ENCODE data around the gene B4GALT4. TPM values are rescaled to one million over a fixed set of nuclear protein-coding genes. Genes with fewer than 3 reads are reported as not detected.

Gene B4GALT4
- total and polyA plus RNA-seq, 2 experiments from 2014 or later, result 36.3 to 51.0 TPM

DNA sequence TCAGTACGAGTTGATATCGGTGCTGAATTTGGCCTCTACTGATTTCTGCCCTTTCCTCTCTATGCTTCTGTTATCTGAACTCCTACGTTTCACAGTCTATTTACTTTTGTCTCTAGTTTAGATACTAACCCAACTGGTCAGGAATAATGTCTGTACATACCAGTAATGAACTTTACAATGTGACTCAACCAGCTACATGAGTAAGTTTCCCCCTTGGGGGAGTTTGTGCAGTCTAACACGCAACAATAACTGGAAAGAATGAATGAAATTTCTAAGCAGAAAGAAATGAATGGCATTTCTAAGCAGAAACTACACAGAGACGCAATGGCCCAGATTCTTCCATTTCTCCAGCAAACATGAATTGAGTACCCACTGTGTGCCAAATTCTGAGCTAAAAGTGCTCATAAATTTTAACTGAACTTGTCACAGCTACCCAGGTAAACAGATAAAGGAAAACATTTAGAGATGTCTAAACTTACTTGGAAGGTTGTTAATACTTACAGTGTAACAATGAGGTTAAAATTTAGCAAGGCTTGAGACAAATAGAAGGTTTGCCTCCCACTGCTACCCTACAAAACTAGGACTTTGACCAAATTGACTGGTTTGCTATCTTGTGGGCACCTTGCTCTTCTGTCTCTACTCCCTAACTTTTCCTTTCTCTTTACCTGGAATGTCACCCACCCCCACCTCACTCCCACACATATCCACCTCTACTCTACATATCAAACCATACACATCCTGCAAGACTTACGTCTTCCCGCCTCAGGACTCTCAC lies 55.7 kb downstream of the B4GALT4 start:
- no peaks in the 10 kb centered on the region for H3K27me3 ChIP-seq
- no peaks in the 10 kb centered on the region for H3K4me1 ChIP-seq (ENCODE audit: low read depth)
- H3K36me3 ChIP-seq, result no peaks in the 10 kb centered on the region
- no peaks in the 10 kb centered on the region for H3K9me3 ChIP-seq (ENCODE audit: low read depth)
- no peak overlapping the region for H3K4me3 ChIP-seq
- H3K27ac ChIP-seq, result no peak overlapping the region
- no peak for TF ChIP-seq CTCF (IDR thresholded peaks at IDR 0.05; ENCODE audit: low read depth, low read length)
- peak in 1 of 2 donors; percentile 65 for DNase-seq (ENCODE audit: low read depth in 1 of 2, low spot score in 1 of 2)

GRCh38 chr3:119184111-119184510 lies 56.6 kb downstream of the B4GALT4 start:
- no peaks in the 10 kb centered on the region for H3K36me3 ChIP-seq
- H3K27me3 ChIP-seq, result no peaks in the 10 kb centered on the region
- no peaks in the 10 kb centered on the region for H3K4me1 ChIP-seq (ENCODE audit: low read depth)
- no peak for TF ChIP-seq CTCF (IDR thresholded peaks at IDR 0.05; ENCODE audit: low read depth, low read length)
- H3K27ac ChIP-seq, result no peak overlapping the region
- no peak overlapping the region for H3K4me3 ChIP-seq
- DNase-seq (ENCODE audit: low read depth in 1 of 2, low spot score in 1 of 2), result no peak
- no peaks in the 10 kb centered on the region for H3K9me3 ChIP-seq (ENCODE audit: low read depth)

DNA sequence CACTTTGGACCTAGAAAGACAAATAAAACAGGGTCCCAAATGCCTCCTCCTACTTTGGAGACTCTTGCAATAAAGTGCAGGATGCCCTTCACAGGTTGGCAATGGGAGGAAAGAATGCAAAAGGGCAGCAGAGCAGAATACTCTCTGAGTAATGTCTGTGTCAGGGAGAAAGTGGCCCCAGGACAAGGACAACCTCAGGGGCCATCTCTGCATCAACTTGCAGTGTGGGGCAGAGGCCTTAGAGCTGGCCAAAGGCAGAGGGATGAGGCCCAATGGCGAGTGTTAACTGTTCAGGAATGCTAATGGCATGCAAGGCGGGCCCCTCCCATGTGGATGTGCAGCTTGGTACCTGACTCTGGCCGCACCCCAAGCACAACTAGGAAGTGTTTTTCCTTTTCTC lies 58.9 kb downstream of the B4GALT4 start:
- Histone ChIP-seq H3K27ac (no peak overlapping the region), H3K36me3 (no peaks in the 10 kb centered on the region), H3K27me3 (no peaks in the 10 kb centered on the region), H3K4me1 (ENCODE audit: low read depth) (no peaks in the 10 kb centered on the region), H3K9me3 (ENCODE audit: low read depth) (no peaks in the 10 kb centered on the region), H3K4me3 (no peak overlapping the region)
- no peak for TF ChIP-seq CTCF (IDR thresholded peaks at IDR 0.05; ENCODE audit: low read depth, low read length)
- no peak for DNase-seq (ENCODE audit: low read depth in 1 of 2, low spot score in 1 of 2)

DNA sequence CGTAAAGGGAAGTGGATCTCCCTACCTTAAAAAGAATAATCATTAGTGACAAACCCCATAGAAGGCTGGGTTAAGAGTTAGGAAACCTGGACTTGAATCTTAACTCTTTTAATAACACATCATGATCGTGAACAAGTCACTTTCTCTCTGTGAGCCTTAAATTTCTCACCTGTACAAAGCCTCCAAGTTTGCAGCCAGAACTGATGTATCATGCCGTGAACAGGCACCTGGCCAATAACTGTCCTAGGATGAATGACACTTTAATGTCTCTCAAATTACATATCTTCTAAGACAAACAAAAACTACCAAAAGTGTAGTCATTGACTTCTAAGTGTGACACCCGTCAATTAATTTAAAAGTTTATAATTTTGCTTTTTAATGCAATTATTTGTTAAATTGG lies 63.4 kb downstream of the B4GALT4 start:
- DNase-seq (ENCODE audit: low read depth in 1 of 2, low spot score in 1 of 2), result no peak
- Histone ChIP-seq H3K9me3 (ENCODE audit: low read depth) (no peaks in the 10 kb centered on the region), H3K36me3 (no peaks in the 10 kb centered on the region), H3K27ac (no peak overlapping the region), H3K4me3 (no peak overlapping the region), H3K4me1 (ENCODE audit: low read depth) (no peaks in the 10 kb centered on the region), H3K27me3 (no peaks in the 10 kb centered on the region)
- no peak for TF ChIP-seq CTCF (IDR thresholded peaks at IDR 0.05; ENCODE audit: low read depth, low read length)

DNA sequence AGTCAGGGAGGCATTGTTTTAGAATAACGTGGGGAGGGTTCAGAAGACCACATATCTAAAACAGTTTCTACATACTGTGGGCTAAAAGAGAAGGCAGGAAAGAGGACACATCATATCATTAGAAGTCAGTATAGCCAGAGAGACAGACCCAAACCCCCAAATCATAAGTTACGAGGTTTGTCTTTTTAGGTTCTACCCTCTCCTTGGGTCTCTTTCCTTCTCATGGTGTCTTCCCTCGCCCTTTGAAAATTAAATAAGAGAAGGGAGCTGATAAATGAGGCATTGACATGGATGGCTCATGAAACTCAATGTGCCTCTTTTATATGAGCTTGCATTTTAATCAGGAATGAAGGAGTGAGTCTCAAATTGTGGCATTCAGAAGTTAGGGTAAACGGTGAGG lies 63.9 kb downstream of the B4GALT4 start:
- Histone ChIP-seq H3K27me3 (no peaks in the 10 kb centered on the region), H3K4me3 (no peak overlapping the region), H3K36me3 (no peaks in the 10 kb centered on the region), H3K27ac (no peak overlapping the region), H3K9me3 (ENCODE audit: low read depth) (no peaks in the 10 kb centered on the region), H3K4me1 (ENCODE audit: low read depth) (no peaks in the 10 kb centered on the region)
- no peak for DNase-seq (ENCODE audit: low read depth in 1 of 2, low spot score in 1 of 2)
- no peak for TF ChIP-seq CTCF (IDR thresholded peaks at IDR 0.05; ENCODE audit: low read depth, low read length)

Measured in cardiac muscle cell (in vitro differentiated cells and primary cell).